HG03064 (cell line): ENCODE data around the gene DMRTC2.

Experiments
- ATAC-seq: cut with Tn5 transposase; IDR thresholded peaks from one replicate; pipeline ENCODE4 v1.9.1; 2021; ENCODE audit warnings: low read depth; ENCODE audit not compliant: unreplicated experiment

The DMRTC2 gene

DNA sequence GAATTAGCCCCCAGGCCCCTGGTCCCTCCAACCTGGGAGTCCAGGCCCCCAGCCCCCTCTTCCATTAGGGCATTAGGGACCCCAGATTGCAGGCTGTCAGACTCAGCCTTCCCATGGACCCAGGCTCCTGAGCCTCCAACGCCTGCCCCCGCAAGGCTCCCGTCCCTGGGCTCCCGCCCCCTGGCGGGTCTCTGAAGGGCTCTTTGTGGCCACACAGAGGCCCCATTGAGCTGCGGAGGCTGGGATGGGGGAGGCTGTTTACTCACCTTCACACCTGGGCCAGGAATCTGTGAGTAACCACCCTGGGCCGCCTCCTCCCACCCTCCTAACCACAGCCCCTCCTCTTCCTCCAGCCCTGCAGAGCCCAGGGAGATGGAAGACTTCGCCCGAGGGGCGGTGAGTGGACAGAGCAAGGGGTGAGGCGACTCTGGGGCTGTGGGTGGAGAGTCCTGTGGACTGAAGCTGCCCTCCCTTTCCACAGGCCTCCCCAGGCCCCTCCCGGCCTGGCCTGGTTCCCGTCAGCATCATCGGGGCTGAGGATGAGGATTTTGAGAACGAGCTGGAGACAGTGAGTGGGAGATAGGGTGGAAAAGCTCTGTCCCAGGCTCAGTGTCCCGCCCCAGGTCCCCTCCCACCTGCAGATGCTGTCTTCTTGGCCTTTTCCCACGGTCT is 43.0 kb downstream of the DMRTC2 start:
- no peak for ATAC-seq

DNA sequence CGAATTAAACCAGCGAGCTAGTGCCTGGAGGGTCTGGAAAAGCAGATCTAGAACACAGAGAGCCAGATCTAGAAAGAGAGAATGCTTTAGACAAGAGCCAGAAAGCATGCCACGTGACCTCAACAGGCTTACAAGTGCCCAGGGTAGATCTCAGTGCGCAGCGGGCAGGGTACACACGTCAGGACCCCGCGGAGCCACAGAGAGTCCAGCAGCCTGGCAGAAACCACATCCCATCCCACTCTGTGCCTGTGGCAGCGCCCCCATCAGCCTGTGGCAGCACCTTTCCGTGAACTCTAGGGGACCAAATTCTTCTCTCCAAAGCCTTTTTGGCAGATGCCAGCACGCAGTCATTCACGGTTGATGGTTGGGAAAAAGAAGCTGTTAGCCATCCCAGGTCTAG is 44.1 kb downstream of the DMRTC2 start:
- ATAC-seq = no peak

- ATAC-seq = no peak
Observed at GRCh38 chr19:41889896-41890295, 45.1 kb downstream of the DMRTC2 start.

GRCh38 chr19:41890936-41891335 is 46.1 kb downstream of the DMRTC2 start:
- no peak for ATAC-seq

GRCh38 chr19:41892173-41892902 is 47.5 kb downstream of the DMRTC2 start:
- ATAC-seq = no peak

GRCh38 chr19:41893899-41894298 is 49.1 kb downstream of the DMRTC2 start:
- ATAC-seq = no peak

DNA sequence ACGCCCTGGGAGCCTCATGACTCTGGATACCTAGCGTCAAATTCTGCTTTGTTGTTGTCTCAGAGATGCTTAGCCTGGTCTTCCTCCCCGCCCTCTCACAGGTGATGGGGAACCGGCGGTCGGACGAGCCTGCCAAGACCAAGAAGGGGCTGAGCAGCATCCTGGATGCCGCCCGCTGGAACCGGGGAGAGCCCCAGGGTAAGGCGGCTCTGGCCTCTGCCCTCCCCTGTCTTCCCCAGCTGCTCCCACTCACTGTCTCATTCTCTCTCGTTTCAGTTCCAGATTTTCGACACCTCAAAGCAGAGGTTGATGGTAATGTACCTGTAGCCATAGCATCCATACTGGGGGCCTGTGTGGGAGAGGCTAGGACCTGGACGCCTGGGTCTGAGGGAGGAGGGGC is 49.5 kb downstream of the DMRTC2 start:
- ATAC-seq = no peak

- ATAC-seq = no peak
Observed at GRCh38 chr19:41895745-41896580, 51.1 kb downstream of the DMRTC2 start.

- no peak for ATAC-seq
Observed at GRCh38 chr19:41896581-41896942, 51.7 kb downstream of the DMRTC2 start.

DNA sequence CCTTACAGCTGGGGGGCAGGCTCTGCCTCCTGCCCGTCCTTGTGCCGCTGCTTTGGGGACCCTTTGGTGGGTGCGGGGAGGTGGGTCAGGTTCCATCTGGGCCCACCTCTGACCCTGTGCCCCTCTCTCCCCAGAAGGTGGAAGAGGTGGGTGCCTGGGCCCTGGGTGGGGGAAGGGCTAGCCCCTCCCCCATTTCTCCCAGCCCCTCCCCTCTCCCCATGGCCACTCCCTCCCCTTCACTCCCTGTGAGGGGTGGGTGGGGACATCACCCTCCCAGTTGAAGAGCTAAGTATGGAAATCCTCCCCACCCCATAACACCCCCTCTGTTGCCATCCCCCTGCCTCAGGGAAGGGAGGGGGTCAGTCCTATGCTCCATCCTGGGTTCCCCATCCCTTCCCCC is 52.3 kb downstream of the DMRTC2 start:
- ATAC-seq = no peak

DNA sequence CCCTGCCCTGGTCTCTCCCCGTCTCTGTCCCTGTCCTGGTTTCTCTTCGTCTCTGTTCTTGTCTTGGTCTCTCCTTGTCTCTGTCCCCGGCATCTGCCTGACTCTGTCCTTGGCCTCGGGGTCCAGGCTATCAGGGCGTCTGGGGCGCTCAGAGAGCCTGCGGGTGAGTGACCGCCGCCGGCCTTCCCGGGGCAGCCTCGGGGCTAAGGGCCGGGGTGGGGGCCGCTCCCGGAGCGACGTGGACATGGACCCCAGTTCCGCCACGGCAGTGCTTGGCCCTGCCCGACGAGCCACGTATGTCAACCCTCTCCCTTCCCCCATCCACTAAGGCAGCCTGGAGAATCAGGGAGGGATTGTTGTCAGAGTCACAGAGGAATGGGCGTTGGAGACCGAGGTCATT is 53.0 kb downstream of the DMRTC2 start:
- no peak for ATAC-seq

GRCh38 chr19:41898235-41898634 is 53.4 kb downstream of the DMRTC2 start:
- ATAC-seq = no peak
